IPS-18a (cell line): ENCODE results near the gene CNTFR.

Experiments
- H3K27ac ChIP-seq: one replicate; pipeline ENCODE4 v1.5.1; 2013; ENCODE audit warnings: low read length
- H3K27me3 ChIP-seq: one replicate; pipeline ENCODE4 v1.6.1; 2013; ENCODE audit warnings: mild to moderate bottlenecking, low read length; ENCODE audit not compliant: control insufficient read depth, insufficient read depth
- H3K36me3 ChIP-seq: one replicate; pipeline ENCODE4 v1.6.1; 2013; ENCODE audit warnings: low read depth, low read length; ENCODE audit not compliant: control insufficient read depth
- H3K4me1 ChIP-seq: one replicate; pipeline ENCODE4 v1.6.1; 2013; ENCODE audit warnings: low read depth, low read length; ENCODE audit not compliant: control insufficient read depth
- H3K4me3 ChIP-seq: one replicate; pipeline ENCODE4 v1.5.1; 2013; ENCODE audit warnings: low read length
- H3K9ac ChIP-seq: one replicate; pipeline ENCODE4 v1.6.1; 2013; ENCODE audit warnings: mild to moderate bottlenecking, low read length, moderate library complexity
- H3K9me3 ChIP-seq: one replicate; pipeline ENCODE4 v1.6.1; 2013; ENCODE audit warnings: low read depth, low read length; ENCODE audit not compliant: control insufficient read depth

Gene CNTFR

DNA sequence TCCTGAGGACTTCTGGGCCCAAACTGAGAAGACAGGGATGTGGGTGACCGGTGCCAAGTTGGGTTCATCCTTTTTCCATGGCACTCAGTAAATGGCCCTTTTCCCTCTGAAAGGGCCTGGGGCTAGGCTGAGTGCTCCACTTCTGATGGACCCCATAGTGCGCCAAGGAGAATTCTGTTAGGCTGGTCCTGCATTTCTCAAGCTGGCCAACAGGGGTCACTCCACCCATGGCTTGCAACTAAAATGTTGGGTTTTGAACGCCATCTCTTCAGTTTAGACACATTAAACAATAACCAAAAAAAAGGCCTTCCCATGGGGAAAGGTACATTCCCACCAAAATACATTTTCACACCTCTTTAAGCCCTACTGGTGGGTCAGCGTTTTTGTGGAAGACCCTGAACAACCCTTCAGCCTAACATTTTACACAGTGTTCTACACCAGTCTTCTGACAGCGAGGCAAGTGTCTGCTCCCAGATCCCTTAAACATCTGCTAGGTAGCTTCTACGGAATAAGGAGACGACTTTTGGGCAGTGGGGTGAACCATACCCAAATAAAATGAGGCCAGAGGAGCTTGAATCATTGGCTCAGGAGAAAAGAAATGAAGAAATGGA, 27.3 kb downstream of the CNTFR start:
- no peaks in the 10 kb centered on the region for H3K36me3 ChIP-seq
- H3K4me1 ChIP-seq = peaks cover 12% of the 10 kb centered on the region
- no peak overlapping the region for H3K9ac ChIP-seq
- no peaks in the 10 kb centered on the region for H3K27me3 ChIP-seq
- no peak overlapping the region for H3K27ac ChIP-seq
- H3K4me3 ChIP-seq = no peak overlapping the region
- H3K9me3 ChIP-seq = no peaks in the 10 kb centered on the region

DNA sequence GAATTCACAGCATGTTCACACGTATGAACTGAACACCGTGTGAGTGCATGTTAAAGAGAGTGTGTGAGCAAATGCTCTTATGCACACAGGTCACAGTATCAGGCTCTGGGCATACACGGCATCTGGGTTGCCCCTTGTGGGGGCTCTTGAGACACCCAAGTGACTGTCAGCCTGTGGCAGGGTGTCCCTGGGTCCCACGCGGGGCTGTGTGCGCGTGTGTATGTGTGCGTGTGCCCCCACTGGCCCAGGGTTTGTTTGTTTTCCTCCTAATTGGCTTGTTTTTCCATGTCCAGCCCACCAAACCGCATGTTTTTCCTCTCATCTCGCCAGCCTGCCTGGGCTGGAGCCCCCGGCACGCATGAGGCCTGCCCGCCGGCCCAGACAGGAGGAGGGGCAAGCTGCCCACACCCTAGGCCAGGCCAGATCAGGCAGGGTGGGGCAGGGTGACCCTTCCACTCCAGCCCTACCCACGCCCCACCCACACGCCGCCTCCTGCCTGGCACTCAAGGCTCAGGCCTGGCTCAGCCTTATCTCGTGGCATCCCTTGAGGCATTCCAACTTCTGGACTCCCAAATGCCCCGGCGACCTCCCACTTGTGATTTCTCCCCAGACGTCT, 28.8 kb downstream of the CNTFR start:
- no peak overlapping the region for H3K9ac ChIP-seq
- no peaks in the 10 kb centered on the region for H3K36me3 ChIP-seq
- H3K27ac ChIP-seq = no peak overlapping the region
- no peaks in the 10 kb centered on the region for H3K27me3 ChIP-seq
- no peaks in the 10 kb centered on the region for H3K9me3 ChIP-seq
- H3K4me1 ChIP-seq = peaks cover 12% of the 10 kb centered on the region
- no peak overlapping the region for H3K4me3 ChIP-seq

DNA sequence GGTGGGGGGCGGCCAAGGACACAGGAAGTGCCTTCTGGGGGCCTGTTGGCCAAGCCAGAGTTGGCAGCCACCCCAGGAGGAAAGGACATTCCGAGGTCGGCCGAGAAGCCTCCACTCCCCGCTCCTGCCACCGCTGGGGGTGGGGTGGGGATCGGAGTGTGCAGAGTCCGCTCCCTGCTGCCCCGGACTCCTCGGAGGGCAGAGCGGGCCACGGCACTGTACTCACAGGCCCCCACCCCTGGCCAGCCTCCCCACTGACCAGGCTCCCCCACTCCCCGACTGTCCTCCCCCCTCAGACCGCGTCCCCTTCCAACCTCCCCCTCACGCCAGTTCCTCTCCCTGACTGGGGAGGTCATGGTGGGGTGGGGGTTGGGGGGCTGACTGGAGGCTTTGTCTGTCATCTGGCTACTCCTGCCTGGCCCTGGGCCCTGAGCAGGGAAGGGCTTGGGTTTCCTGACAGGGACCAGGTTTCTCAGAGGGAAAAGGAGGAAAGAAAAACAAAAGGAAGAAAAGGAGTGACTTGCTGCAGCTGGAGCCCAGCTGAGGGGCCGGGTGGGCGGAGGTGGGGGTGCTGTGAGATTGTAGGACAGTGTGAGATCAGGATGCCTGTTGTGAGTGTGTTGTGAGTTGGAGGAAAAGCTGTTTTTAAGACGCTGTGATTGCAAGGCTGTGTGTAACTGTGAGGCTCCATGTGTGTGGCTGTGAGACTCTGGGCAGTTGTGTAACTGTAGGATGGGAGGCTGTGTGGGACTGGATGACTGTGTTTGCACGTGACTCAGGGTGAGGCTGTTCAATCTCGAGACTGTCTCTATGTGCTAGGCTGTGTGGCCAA, 29.7 kb downstream of the CNTFR start:
- no peaks in the 10 kb centered on the region for H3K9me3 ChIP-seq
- H3K9ac ChIP-seq = no peak overlapping the region
- H3K4me3 ChIP-seq = no peak overlapping the region
- H3K27me3 ChIP-seq = no peaks in the 10 kb centered on the region
- peaks cover 18% of the 10 kb centered on the region for H3K4me1 ChIP-seq
- no peaks in the 10 kb centered on the region for H3K36me3 ChIP-seq
- H3K27ac ChIP-seq = no peak overlapping the region

DNA sequence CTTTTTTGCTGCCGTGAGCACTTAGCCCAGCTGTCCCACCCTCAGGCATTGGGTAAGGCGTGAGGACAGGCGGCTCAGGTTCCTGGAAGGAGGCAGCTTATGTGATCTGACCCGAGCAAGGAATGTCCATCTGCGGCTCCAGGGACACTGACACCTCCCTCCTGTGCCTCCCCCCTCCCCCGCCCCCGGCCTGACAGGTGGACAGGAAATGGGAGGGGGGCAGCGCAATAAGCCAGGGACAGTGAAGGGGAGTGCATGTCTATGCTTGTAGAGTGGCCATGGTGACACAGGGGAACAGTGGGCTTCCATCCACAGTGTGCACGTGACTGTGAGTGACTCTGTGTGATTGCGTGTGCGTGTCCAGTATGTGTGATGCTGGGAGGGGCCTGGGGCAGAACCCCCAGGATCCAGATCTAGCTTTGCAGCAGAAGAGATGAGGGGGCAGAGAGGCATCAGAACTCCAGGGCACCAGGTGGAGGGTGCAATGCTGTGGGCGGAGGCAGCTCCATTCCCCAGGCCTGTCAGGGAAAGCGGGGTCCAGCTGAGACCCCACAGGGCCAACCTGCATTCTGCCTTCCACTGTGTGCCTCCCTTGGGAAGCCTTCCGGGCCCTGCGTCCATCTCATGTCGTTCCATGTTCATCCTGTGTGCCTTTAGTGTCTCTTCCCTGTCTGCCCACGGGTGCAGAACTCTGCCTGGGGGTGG, 30.5 kb downstream of the CNTFR start:
- no peaks in the 10 kb centered on the region for H3K9me3 ChIP-seq
- peaks cover 24% of the 10 kb centered on the region for H3K4me1 ChIP-seq
- H3K4me3 ChIP-seq = no peak overlapping the region
- H3K9ac ChIP-seq = no peak overlapping the region
- H3K27me3 ChIP-seq = no peaks in the 10 kb centered on the region
- no peak overlapping the region for H3K27ac ChIP-seq
- H3K36me3 ChIP-seq = no peaks in the 10 kb centered on the region

DNA sequence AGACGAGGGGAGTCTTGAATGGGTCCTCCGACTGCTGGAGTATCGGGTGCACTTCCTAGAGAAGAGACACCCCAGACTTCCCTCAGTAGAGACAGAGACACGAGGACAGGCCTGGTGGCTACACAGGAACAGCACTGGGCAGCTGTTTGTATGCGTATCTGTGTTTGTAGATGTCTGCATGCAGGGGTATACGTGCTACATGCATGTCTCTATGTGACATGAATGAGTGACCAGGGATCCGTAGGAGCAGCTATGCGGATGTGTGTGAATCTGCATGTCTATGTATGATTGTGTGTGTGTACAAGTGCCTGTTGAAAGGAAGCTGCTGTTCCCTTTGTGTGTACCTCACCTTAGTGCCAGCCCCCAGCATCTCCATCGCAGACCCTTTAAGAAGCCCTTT, 31.2 kb downstream of the CNTFR start:
- no peak overlapping the region for H3K27ac ChIP-seq
- no peaks in the 10 kb centered on the region for H3K9me3 ChIP-seq
- no peak overlapping the region for H3K4me3 ChIP-seq
- H3K36me3 ChIP-seq = no peaks in the 10 kb centered on the region
- peaks cover 24% of the 10 kb centered on the region for H3K4me1 ChIP-seq
- H3K27me3 ChIP-seq = no peaks in the 10 kb centered on the region
- H3K9ac ChIP-seq = no peak overlapping the region

DNA sequence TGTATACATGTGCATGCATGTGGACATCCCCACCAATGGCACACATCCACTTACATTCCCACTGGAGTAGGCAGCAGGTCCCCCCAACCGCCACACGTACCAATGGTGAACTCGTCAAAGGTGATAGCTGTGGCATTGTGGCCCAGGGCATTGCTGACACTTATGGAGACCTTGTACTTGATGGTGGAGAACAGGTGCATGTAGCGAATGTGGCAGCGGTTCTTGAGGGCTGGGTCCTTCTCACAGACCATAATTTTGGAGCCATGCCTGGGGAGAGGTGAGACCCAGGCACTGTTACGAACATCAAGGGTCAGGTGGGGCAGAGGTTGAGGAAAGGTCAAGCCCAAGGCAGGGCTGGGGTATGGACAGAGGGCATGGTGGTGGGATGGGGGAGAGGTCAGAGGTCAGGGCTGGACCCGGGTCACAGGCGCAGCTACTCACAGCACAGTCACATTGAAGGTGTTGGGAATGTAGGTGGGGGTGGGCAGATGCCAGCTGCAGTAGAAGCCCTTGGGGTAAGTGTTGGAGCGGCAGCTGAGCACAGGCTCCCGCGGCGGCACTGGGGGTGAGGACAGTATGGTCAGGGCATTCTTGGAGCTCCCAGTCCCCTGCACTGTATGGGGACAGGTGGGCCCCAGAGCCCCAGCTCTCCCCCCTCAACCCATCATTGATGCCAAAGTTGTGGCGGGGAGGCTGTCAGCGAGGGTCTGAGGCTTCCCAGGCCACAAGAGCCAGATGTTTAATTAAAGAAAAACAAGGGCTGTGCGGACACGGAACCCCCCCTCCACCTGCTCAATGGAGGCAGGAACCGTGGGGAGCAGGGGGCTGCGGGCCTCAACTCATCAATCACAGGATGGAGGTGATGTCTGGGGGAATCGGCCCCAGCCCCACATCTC, 31.9 kb downstream of the CNTFR start:
- Histone ChIP-seq H3K36me3 (no peaks in the 10 kb centered on the region), H3K4me1 (peaks cover 24% of the 10 kb centered on the region), H3K9me3 (no peaks in the 10 kb centered on the region), H3K27me3 (no peaks in the 10 kb centered on the region), H3K9ac (no peak overlapping the region), H3K27ac (no peak overlapping the region), H3K4me3 (no peak overlapping the region)

DNA sequence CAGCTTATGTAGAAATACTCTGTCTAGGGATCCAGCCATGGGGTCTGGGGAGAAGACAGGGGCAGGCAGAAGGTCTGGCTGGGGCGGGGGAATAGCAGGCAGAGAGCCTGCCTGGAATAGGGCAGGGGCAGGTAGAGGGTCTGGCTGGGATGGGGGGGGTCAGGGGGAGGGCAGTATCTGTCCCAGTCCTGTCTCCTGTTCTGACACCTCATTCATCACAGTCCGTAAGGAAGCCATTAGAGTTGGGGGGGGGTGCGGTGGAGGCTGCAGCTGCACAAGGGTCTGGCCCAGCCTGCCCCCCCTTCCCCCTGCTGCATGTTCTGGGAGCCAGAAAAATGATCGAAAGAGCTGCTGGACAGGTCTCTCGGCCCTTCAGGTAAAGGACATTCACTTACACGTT, 32.6 kb downstream of the CNTFR start:
- no peaks in the 10 kb centered on the region for H3K9me3 ChIP-seq
- H3K27me3 ChIP-seq = no peaks in the 10 kb centered on the region
- H3K4me3 ChIP-seq = no peak overlapping the region
- no peaks in the 10 kb centered on the region for H3K36me3 ChIP-seq
- peaks cover 24% of the 10 kb centered on the region for H3K4me1 ChIP-seq
- no peak overlapping the region for H3K27ac ChIP-seq
- H3K9ac ChIP-seq = no peak overlapping the region

DNA sequence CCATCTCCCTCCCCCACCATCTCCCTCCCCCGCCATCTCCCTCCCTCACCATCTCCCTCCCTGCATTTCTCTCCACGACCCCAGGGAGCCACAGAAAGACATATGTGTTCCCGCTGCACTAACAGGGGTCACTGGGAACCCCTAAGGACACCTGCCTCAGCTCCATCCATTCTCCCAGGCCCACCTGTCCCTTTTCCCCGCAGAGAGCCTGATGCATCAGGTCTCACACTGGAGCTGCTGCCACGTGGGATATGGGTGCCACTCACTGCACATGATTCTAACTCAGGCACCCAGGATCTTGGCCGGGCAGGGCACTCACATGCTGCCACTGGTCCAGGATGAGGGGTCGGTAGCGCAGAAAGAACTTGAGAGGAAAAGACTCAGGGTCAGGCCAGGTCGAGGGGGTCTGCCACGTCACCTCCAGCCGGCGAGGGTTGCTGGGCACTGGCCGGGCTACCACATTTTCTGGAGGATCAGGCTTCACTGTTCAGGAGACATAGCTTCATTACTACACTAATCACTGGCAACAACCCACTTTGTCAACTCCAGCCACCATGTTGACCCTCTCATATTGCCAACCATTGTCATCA, 33.5 kb downstream of the CNTFR start:
- Histone ChIP-seq H3K9me3 (no peaks in the 10 kb centered on the region), H3K4me1 (peaks cover 24% of the 10 kb centered on the region), H3K27ac (no peak overlapping the region), H3K4me3 (no peak overlapping the region), H3K9ac (no peak overlapping the region), H3K27me3 (no peaks in the 10 kb centered on the region), H3K36me3 (no peaks in the 10 kb centered on the region)

DNA sequence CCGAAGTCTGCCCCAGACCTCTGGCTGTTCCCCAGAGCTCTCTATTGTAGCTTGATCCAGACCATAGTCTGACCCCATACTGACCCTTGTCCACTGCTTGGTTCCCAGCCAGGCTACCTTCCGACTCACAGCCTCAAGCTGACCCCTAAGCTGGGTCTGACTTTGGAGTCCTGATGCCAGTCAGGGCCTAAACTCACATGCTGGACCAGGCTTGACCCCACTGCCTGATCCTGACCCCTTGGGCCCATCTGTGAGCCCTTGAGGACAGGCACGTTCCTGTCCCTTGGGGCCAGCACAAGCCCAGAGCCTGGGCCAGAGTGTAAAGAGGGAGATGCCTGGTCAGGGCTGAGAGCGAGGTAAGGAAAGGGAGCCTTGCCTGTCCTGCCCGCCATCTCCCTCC, 34.0 kb downstream of the CNTFR start:
- Histone ChIP-seq H3K36me3 (no peaks in the 10 kb centered on the region), H3K9ac (no peak overlapping the region), H3K4me1 (peaks cover 24% of the 10 kb centered on the region), H3K9me3 (no peaks in the 10 kb centered on the region), H3K27me3 (no peaks in the 10 kb centered on the region), H3K27ac (no peak overlapping the region), H3K4me3 (no peak overlapping the region)

DNA sequence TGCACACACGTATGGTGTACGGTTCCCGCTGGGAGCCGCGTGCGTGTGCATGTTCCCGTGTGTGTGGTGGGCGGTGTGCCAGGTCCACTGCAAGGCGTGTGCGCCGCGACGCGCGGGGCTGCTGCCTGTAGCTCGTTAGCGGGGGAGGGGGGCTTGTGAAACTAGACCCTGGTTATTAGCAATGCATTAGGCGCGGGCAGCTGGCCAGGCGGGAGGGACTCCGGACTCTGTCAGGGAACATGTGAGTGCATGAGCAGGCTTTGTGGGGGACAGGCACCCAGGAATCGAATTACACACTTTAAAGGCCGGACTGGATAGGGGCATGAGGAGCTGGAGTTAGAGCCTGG, 34.5 kb downstream of the CNTFR start:
- no peaks in the 10 kb centered on the region for H3K9me3 ChIP-seq
- H3K4me1 ChIP-seq = peaks cover 18% of the 10 kb centered on the region
- no peaks in the 10 kb centered on the region for H3K27me3 ChIP-seq
- H3K27ac ChIP-seq = no peak overlapping the region
- H3K9ac ChIP-seq = no peak overlapping the region
- H3K36me3 ChIP-seq = no peaks in the 10 kb centered on the region
- no peak overlapping the region for H3K4me3 ChIP-seq
